ENCODE results near the gene CSRP2. TPM values are rescaled to one million over a fixed set of nuclear protein-coding genes. Genes with fewer than 3 reads are reported as not detected.

CSRP2 gene
- total RNA-seq, 1 experiment from 2014 or later = 46.6 TPM

GRCh38 chr12:76915361-76916169 lies 36.7 kb upstream of the CSRP2 start:
- no peak for TF ChIP-seq EZH2 (IDR thresholded peaks at IDR 0.05; ENCODE audit: borderline replicate concordance, low read depth, low read length, poor library complexity, severe bottlenecking)
- TF ChIP-seq CTCF (conservative IDR thresholded peaks at IDR 0.05; ENCODE audit: low read depth, low read length) = no peak
- Histone ChIP-seq H3K4me1 (ENCODE audit: insufficient read depth, low read length, poor library complexity, severe bottlenecking) (no peaks in the 10 kb centered on the region), H3K36me3 (ENCODE audit: insufficient read depth, low read length, poor library complexity, severe bottlenecking) (no peaks in the 10 kb centered on the region), H3K4me3 (ENCODE audit: low read depth, low read length, poor library complexity, severe bottlenecking) (no peak overlapping the region), H3K9me3 (ENCODE audit: low read depth, low read length, poor library complexity, severe bottlenecking) (no peaks in the 10 kb centered on the region), H3K27me3 (replicated peaks; ENCODE audit: insufficient read depth, low read depth, low read length, poor library complexity) (no peaks in the 10 kb centered on the region), H3K27ac (ENCODE audit: low read depth, low read length, poor library complexity, severe bottlenecking) (no peak overlapping the region)
- DNase-seq (ENCODE audit: low spot score) = no peak
- ChIA-PET POLR2A (ENCODE audit: low non-redundant PET) (no interaction called here), CTCF (no interaction called here)
- intact Hi-C loops (cut with micrococcal nuclease; ENCODE audit: unreplicated experiment) = no loop called here
- no TSS peak for BruUV-seq (replicated peaks)

GRCh38 chr12:76914102-76914859 lies 35.5 kb upstream of the CSRP2 start:
- CTCF ChIA-PET = no interaction called here
- DNase-seq (ENCODE audit: low spot score) = no peak
- Histone ChIP-seq H3K36me3 (ENCODE audit: insufficient read depth, low read length, poor library complexity, severe bottlenecking) (no peaks in the 10 kb centered on the region), H3K9me3 (ENCODE audit: low read depth, low read length, poor library complexity, severe bottlenecking) (no peaks in the 10 kb centered on the region), H3K4me1 (ENCODE audit: insufficient read depth, low read length, poor library complexity, severe bottlenecking) (peaks cover 8% of the 10 kb centered on the region), H3K27ac (ENCODE audit: low read depth, low read length, poor library complexity, severe bottlenecking) (no peak overlapping the region), H3K4me3 (ENCODE audit: low read depth, low read length, poor library complexity, severe bottlenecking) (no peak overlapping the region), H3K27me3 (replicated peaks; ENCODE audit: insufficient read depth, low read depth, low read length, poor library complexity) (no peaks in the 10 kb centered on the region)
- TF ChIP-seq CTCF (conservative IDR thresholded peaks at IDR 0.05; ENCODE audit: low read depth, low read length) (no peak), EZH2 (IDR thresholded peaks at IDR 0.05; ENCODE audit: borderline replicate concordance, low read depth, low read length, poor library complexity, severe bottlenecking) (no peak)
- BruUV-seq (replicated peaks) = no TSS peak
- POLR2A ChIA-PET (ENCODE audit: low non-redundant PET) = no interaction called here
- intact Hi-C loops (cut with micrococcal nuclease; ENCODE audit: unreplicated experiment) = no loop called here

GRCh38 chr12:76909290-76909689 lies 30.5 kb upstream of the CSRP2 start:
- intact Hi-C loops (cut with micrococcal nuclease; ENCODE audit: unreplicated experiment) = no loop called here
- no TSS peak for BruUV-seq (replicated peaks)
- no peaks in the 10 kb centered on the region for H3K36me3 ChIP-seq (ENCODE audit: insufficient read depth, low read length, poor library complexity, severe bottlenecking)
- no peaks in the 10 kb centered on the region for H3K9me3 ChIP-seq (ENCODE audit: low read depth, low read length, poor library complexity, severe bottlenecking)
- no peak overlapping the region for H3K4me3 ChIP-seq (ENCODE audit: low read depth, low read length, poor library complexity, severe bottlenecking)
- peak; percentile 52 for DNase-seq (ENCODE audit: low spot score)
- H3K4me1 ChIP-seq (ENCODE audit: insufficient read depth, low read length, poor library complexity, severe bottlenecking) = peaks cover 16% of the 10 kb centered on the region
- ChIA-PET POLR2A (ENCODE audit: low non-redundant PET) (no interaction called here), CTCF (interaction anchor here (0.6 kb wide), 1 partner anchor 28 kb away, joined by 3 read pairs; no protein-coding TSS in a partner anchor)
- H3K27ac ChIP-seq (ENCODE audit: low read depth, low read length, poor library complexity, severe bottlenecking) = no peak overlapping the region
- no peak for TF ChIP-seq EZH2 (IDR thresholded peaks at IDR 0.05; ENCODE audit: borderline replicate concordance, low read depth, low read length, poor library complexity, severe bottlenecking)
- no peak for TF ChIP-seq CTCF (conservative IDR thresholded peaks at IDR 0.05; ENCODE audit: low read depth, low read length)
- H3K27me3 ChIP-seq (replicated peaks; ENCODE audit: insufficient read depth, low read depth, low read length, poor library complexity) = no peaks in the 10 kb centered on the region

Measured in A673 (cell line).